ENCODE data around the gene CCDC116. TPM values are rescaled to one million over a fixed set of nuclear protein-coding genes. Genes with fewer than 3 reads are reported as not detected.

CCDC116 gene
- total RNA-seq, 2 donors from 2014 or later: 0.46 to 0.84 TPM

GRCh38 chr22:21622011-21622918 lies 10.3 kb upstream of the CCDC116 start:
- H3K4me1 ChIP-seq (ENCODE audit: control insufficient read depth, insufficient read depth, low read length): no peaks in the 10 kb centered on the region
- no peaks in the 10 kb centered on the region for H3K9me3 ChIP-seq (ENCODE audit: control insufficient read depth, low read length)
- no peaks in the 10 kb centered on the region for H3K9me3 Mint-ChIP-seq
- peaks cover 32% of the 10 kb centered on the region for H3K36me3 Mint-ChIP-seq (ENCODE audit: low read depth)
- no peak overlapping the region for H3K9ac ChIP-seq (ENCODE audit: extremely low read depth, low read length, poor library complexity, severe bottlenecking)
- peaks cover 51% of the 10 kb centered on the region for H3K36me3 ChIP-seq (ENCODE audit: control insufficient read depth, insufficient read depth, low read length)
- H3K27ac Mint-ChIP-seq: no peak overlapping the region
- DNase-seq: peak; percentile 40
- H3K27me3 ChIP-seq (ENCODE audit: control insufficient read depth, insufficient read depth, low read length, poor library complexity, severe bottlenecking): no peaks in the 10 kb centered on the region
- H3K27ac ChIP-seq (ENCODE audit: low read depth, low read length): peak overlapping the region; percentile 11
- H3K4me3 Mint-ChIP-seq: no peak overlapping the region
- TF ChIP-seq, protein P1, sequence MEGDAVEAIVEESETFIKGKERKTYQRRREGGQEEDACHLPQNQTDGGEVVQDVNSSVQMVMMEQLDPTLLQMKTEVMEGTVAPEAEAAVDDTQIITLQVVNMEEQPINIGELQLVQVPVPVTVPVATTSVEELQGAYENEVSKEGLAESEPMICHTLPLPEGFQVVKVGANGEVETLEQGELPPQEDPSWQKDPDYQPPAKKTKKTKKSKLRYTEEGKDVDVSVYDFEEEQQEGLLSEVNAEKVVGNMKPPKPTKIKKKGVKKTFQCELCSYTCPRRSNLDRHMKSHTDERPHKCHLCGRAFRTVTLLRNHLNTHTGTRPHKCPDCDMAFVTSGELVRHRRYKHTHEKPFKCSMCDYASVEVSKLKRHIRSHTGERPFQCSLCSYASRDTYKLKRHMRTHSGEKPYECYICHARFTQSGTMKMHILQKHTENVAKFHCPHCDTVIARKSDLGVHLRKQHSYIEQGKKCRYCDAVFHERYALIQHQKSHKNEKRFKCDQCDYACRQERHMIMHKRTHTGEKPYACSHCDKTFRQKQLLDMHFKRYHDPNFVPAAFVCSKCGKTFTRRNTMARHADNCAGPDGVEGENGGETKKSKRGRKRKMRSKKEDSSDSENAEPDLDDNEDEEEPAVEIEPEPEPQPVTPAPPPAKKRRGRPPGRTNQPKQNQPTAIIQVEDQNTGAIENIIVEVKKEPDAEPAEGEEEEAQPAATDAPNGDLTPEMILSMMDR (conservative IDR thresholded peaks at IDR 0.05): no peak
- no peaks in the 10 kb centered on the region for H3K4me1 Mint-ChIP-seq
- no peaks in the 10 kb centered on the region for H3K27me3 Mint-ChIP-seq (ENCODE audit: insufficient read depth)
- WGBS, 2 experiments (ENCODE audit: insufficient coverage in 1 of 2, insufficient read length in 1 of 2): 93 to 94% methylated on average over 8 to 16 of the region's 17 CpGs
- no peak overlapping the region for H3K4me3 ChIP-seq (ENCODE audit: low read length)

- Mint-ChIP-seq H3K27ac (no peak overlapping the region), H3K4me1 (peaks cover 1% of the 10 kb centered on the region), H3K9me3 (no peaks in the 10 kb centered on the region), H3K27me3 (ENCODE audit: insufficient read depth) (no peaks in the 10 kb centered on the region), H3K36me3 (ENCODE audit: low read depth) (peaks cover 36% of the 10 kb centered on the region), H3K4me3 (no peak overlapping the region)
- H3K4me3 ChIP-seq (ENCODE audit: low read length): no peak overlapping the region
- H3K4me1 ChIP-seq (ENCODE audit: control insufficient read depth, insufficient read depth, low read length): no peaks in the 10 kb centered on the region
- no peak overlapping the region for H3K9ac ChIP-seq (ENCODE audit: extremely low read depth, low read length, poor library complexity, severe bottlenecking)
- no peaks in the 10 kb centered on the region for H3K9me3 ChIP-seq (ENCODE audit: control insufficient read depth, low read length)
- no peak overlapping the region for H3K27ac ChIP-seq (ENCODE audit: low read depth, low read length)
- no peaks in the 10 kb centered on the region for H3K27me3 ChIP-seq (ENCODE audit: control insufficient read depth, insufficient read depth, low read length, poor library complexity, severe bottlenecking)
- peaks cover 55% of the 10 kb centered on the region for H3K36me3 ChIP-seq (ENCODE audit: control insufficient read depth, insufficient read depth, low read length)
- no peak for DNase-seq
- 94 to 99% methylated on average over 14 to 23 of the region's 23 CpGs for WGBS, 2 experiments (ENCODE audit: insufficient coverage in 1 of 2, insufficient read length in 1 of 2)
- TF ChIP-seq, protein P1 (conservative IDR thresholded peaks at IDR 0.05): no peak
Observed at GRCh38 chr22:21622919-21623647, 9.5 kb upstream of the CCDC116 start.

DNA sequence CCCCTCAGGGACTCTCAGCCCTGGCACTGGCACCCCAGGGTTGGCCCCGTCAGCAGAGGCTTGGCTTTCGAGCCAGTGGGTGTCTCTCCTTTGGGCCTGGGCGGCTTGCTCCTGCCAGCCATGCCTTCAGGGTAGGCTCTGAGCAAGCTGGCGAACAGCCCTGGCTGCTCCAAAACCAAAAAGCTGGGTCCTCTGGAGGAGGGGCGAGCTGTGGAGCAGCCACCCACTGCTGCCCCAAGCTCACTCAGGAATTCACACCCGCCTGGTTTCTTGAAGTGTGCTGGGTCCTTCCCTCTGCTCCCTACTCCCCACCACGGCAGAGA lies 9.0 kb upstream of the CCDC116 start:
- H3K27ac ChIP-seq (ENCODE audit: low read depth, low read length): no peak overlapping the region
- H3K36me3 Mint-ChIP-seq (ENCODE audit: low read depth): peaks cover 39% of the 10 kb centered on the region

More for the DNA sequence above, 9.0 kb upstream of the CCDC116 start:
- H3K4me3 Mint-ChIP-seq: no peak overlapping the region
- peaks cover 2% of the 10 kb centered on the region for H3K9me3 Mint-ChIP-seq
- Histone ChIP-seq H3K4me3 (ENCODE audit: low read length) (no peak overlapping the region), H3K9me3 (ENCODE audit: control insufficient read depth, low read length) (no peaks in the 10 kb centered on the region), H3K36me3 (ENCODE audit: control insufficient read depth, insufficient read depth, low read length) (peaks cover 57% of the 10 kb centered on the region), H3K27me3 (ENCODE audit: control insufficient read depth, insufficient read depth, low read length, poor library complexity, severe bottlenecking) (no peaks in the 10 kb centered on the region), H3K9ac (ENCODE audit: extremely low read depth, low read length, poor library complexity, severe bottlenecking) (no peak overlapping the region), H3K4me1 (ENCODE audit: control insufficient read depth, insufficient read depth, low read length) (no peaks in the 10 kb centered on the region)
- H3K4me1 Mint-ChIP-seq: peaks cover 5% of the 10 kb centered on the region
- 91 to 96% methylated on average over 4 to 7 of the region's 7 CpGs for WGBS, 2 experiments (ENCODE audit: insufficient coverage in 1 of 2, insufficient read length in 1 of 2)
- TF ChIP-seq, protein P1 (conservative IDR thresholded peaks at IDR 0.05): no peak
- DNase-seq: no peak
- no peak overlapping the region for H3K27ac Mint-ChIP-seq
- no peaks in the 10 kb centered on the region for H3K27me3 Mint-ChIP-seq (ENCODE audit: insufficient read depth)
